SU-DHL-6 (cell line): ENCODE data around the gene DHRS7.

ENCODE experiments used
- CTCF ChIP-seq: fragments of 200-600 bp; sonication (generic); IDR thresholded peaks from one replicate; pipeline ENCODE4 v1.5.1; 2017; ENCODE audit warnings: antibody characterized with exemption, mild to moderate bottlenecking, low read length, moderate library complexity; ENCODE audit not compliant: insufficient read depth, poor library complexity, severe bottlenecking
- EZH2phosphoT487 ChIP-seq: fragments of 200-600 bp; sonication (generic), shearing (Covaris generic); conservative IDR thresholded peaks from 2 replicates; pipeline ENCODE4 v1.6.1; 2018; ENCODE audit warnings: mild to moderate bottlenecking, antibody characterized with exemption, low read length, moderate library complexity, mixed read lengths

GRCh38 chr14:60199321-60199720 lies 34.1 kb upstream of the DHRS7 start:
- no peak for TF ChIP-seq CTCF
- no peak for TF ChIP-seq EZH2phosphoT487
